Endometrium (tissue), 2 donors: Measurements from ENCODE around the gene TTI1.

Source experiments
- FAIRE-seq: peaks from 2 replicates; lab custom pipeline; 2012; peaks lifted over from hg19 to GRCh38; lab: Jason Lieb, UNC
- donor health status: control.
- donor health status: control.

TTI1 gene

GRCh38 chr20:37987602-37988290 is 45.5 kb downstream of the TTI1 start:
- FAIRE-seq: no peak

- FAIRE-seq: no peak
Measured at GRCh38 chr20:37986873-37987601, 46.2 kb downstream of the TTI1 start.

GRCh38 chr20:37986044-37986858 is 47.0 kb downstream of the TTI1 start:
- no peak for FAIRE-seq

- no peak for FAIRE-seq
Measured at GRCh38 chr20:37984018-37984785, 49.1 kb downstream of the TTI1 start.

GRCh38 chr20:37983286-37983685 is 50.0 kb downstream of the TTI1 start:
- FAIRE-seq: no peak

GRCh38 chr20:37981568-37981967 is 51.7 kb downstream of the TTI1 start:
- FAIRE-seq: no peak

- no peak for FAIRE-seq
Measured at GRCh38 chr20:37980876-37981275, 52.4 kb downstream of the TTI1 start.

GRCh38 chr20:37980383-37980782 is 52.9 kb downstream of the TTI1 start:
- no peak for FAIRE-seq

- no peak for FAIRE-seq
Measured at GRCh38 chr20:37979021-37979985, 54.0 kb downstream of the TTI1 start.

- FAIRE-seq: no peak
Measured at GRCh38 chr20:37977786-37978185, 55.5 kb downstream of the TTI1 start.

- no peak for FAIRE-seq
Measured at GRCh38 chr20:37977338-37977737, 55.9 kb downstream of the TTI1 start.

GRCh38 chr20:37976887-37977286 is 56.4 kb downstream of the TTI1 start:
- no peak for FAIRE-seq

GRCh38 chr20:37973059-37973910 is 60.0 kb downstream of the TTI1 start:
- FAIRE-seq: no peak

- FAIRE-seq: no peak
Measured at GRCh38 chr20:37972256-37973058, 60.8 kb downstream of the TTI1 start.

GRCh38 chr20:37971561-37972127 is 61.6 kb downstream of the TTI1 start:
- FAIRE-seq: no peak

- no peak for FAIRE-seq
Measured at GRCh38 chr20:37970856-37971245, 62.4 kb downstream of the TTI1 start.

GRCh38 chr20:37969949-37970855 is 63.1 kb downstream of the TTI1 start:
- no peak for FAIRE-seq
